ENCODE measurements around the gene CAVIN2.

The CAVIN2 gene

GRCh38 chr2:191856111-191856876 is 9.4 kb upstream of the CAVIN2 start:
- H3K36me3 ChIP-seq: no peaks in the 10 kb centered on the region
- peaks cover 11% of the 10 kb centered on the region; the same call in 1 of the 2 replicates for H3K4me1 ChIP-seq
- no peak for TF ChIP-seq CTCF (IDR thresholded peaks at IDR 0.05; ENCODE audit: low read depth, low read length)
- H3K4me3 ChIP-seq (ENCODE audit: low read depth, low read length): no peak overlapping the region
- H3K27me3 ChIP-seq: no peaks in the 10 kb centered on the region
- no peak for DNase-seq
- H3K9me3 ChIP-seq: no peaks in the 10 kb centered on the region

- no peaks in the 10 kb centered on the region for H3K36me3 ChIP-seq
- DNase-seq: no peak
- H3K27me3 ChIP-seq: no peaks in the 10 kb centered on the region
- H3K4me1 ChIP-seq: peaks cover 11% of the 10 kb centered on the region; the same call in 1 of the 2 replicates
- no peaks in the 10 kb centered on the region for H3K9me3 ChIP-seq
- TF ChIP-seq CTCF (IDR thresholded peaks at IDR 0.05; ENCODE audit: low read depth, low read length): no peak
- H3K4me3 ChIP-seq (ENCODE audit: low read depth, low read length): no peak overlapping the region
Observed at GRCh38 chr2:191855382-191855781, 8.5 kb upstream of the CAVIN2 start.

GRCh38 chr2:191854382-191855372 is 7.8 kb upstream of the CAVIN2 start:
- Histone ChIP-seq H3K4me3 (ENCODE audit: low read depth, low read length) (no peak overlapping the region), H3K36me3 (no peaks in the 10 kb centered on the region), H3K4me1 (peaks cover 11% of the 10 kb centered on the region; the same call in 1 of the 2 replicates), H3K9me3 (no peaks in the 10 kb centered on the region), H3K27me3 (no peaks in the 10 kb centered on the region)
- no peak for TF ChIP-seq CTCF (IDR thresholded peaks at IDR 0.05; ENCODE audit: low read depth, low read length)
- DNase-seq: no peak

- Histone ChIP-seq H3K4me3 (ENCODE audit: low read depth, low read length) (no peak overlapping the region), H3K27me3 (no peaks in the 10 kb centered on the region), H3K4me1 (peaks cover 9% of the 10 kb centered on the region; the same call in 1 of the 2 replicates), H3K9me3 (no peaks in the 10 kb centered on the region), H3K36me3 (no peaks in the 10 kb centered on the region)
- TF ChIP-seq CTCF (IDR thresholded peaks at IDR 0.05; ENCODE audit: low read depth, low read length): no peak
- no peak for DNase-seq
Observed at GRCh38 chr2:191853843-191854242, 7.0 kb upstream of the CAVIN2 start.

GRCh38 chr2:191851158-191851557 is 4.3 kb upstream of the CAVIN2 start:
- no peaks in the 10 kb centered on the region for H3K27me3 ChIP-seq
- TF ChIP-seq CTCF (IDR thresholded peaks at IDR 0.05; ENCODE audit: low read depth, low read length): no peak
- no peak for DNase-seq
- no peaks in the 10 kb centered on the region for H3K36me3 ChIP-seq
- no peak overlapping the region for H3K4me3 ChIP-seq (ENCODE audit: low read depth, low read length)
- H3K9me3 ChIP-seq: no peaks in the 10 kb centered on the region
- H3K4me1 ChIP-seq: peaks cover 3% of the 10 kb centered on the region; the same call in 1 of the 2 replicates
